HepG2 (cell line): ENCODE results near the gene PRELID1. TPM values are rescaled to one million over a fixed set of nuclear protein-coding genes. Genes with fewer than 3 reads are reported as not detected.

Experiments used
- ATAC-seq: fragments of 200-7000 bp; cut with Tn5 transposase; 3 replicates; pipeline ENCODE4 v1.9.1; 2020; ENCODE audit warnings: mild to moderate bottlenecking, moderate library complexity
- BruUV-seq: library from RNA; stranded (reverse); fragments of 400-500 nt; replicated peaks from 2 replicates; lab custom pipeline; 2021; lab: Mats Ljungman, UMichigan
- CTCF ChIA-PET: fragments of 300-600 bp; formaldehyde crosslinking; extraction: SDS; loops from one replicate; lab custom pipeline; 2021; ENCODE audit warnings: low total read pairs, inconsistent platforms, low intra/inter-chr PET ratio; lab: Yijun Ruan, JAX
- POLR2A ChIA-PET: fragments of 350-600 bp; sonication (Branson Sonifier 250); formaldehyde crosslinking; loops from one replicate; lab custom pipeline; 2020; ENCODE audit warnings: antibody characterized with exemption, inconsistent platforms; lab: Yijun Ruan, JAX
- DNase-seq: peaks from one replicate; pipeline ENCODE4 v3.0.0-alpha.2; 2015; ENCODE audit warnings: low spot score
- FAIRE-seq: peaks from 3 replicates; lab custom pipeline; 2011; peaks lifted over from hg19 to GRCh38; lab: Jason Lieb, UNC
- H2AFZ ChIP-seq: one replicate; pipeline ENCODE4 v1.6.1; 2011; ENCODE audit warnings: low read length, inconsistent platforms
- H3K27ac ChIP-seq: fragments of 300-600 bp; 3 replicates; pipeline ENCODE4 v1.8.0; 2011; ENCODE audit warnings: mixed run types, mild to moderate bottlenecking, mixed read lengths, low read length, inconsistent platforms; ENCODE audit not compliant: insufficient read depth; ENCODE audit errors: extremely low read length
- H3K27me3 ChIP-seq, 2 experiments: fragments of 200-600 bp in 1 of 2; 2 replicates in 1 of 2; 3 replicates in 1 of 2; pipeline versions ENCODE4 v1.6.0 to v1.8.0; 2011; ENCODE audit warnings: low read length in 2 of 2, mild to moderate bottlenecking in 2 of 2, moderate library complexity in 2 of 2, inconsistent platforms in 1 of 2; ENCODE audit not compliant: insufficient read depth in 2 of 2, control insufficient read depth in 1 of 2
- H3K36me3 ChIP-seq, 2 experiments: fragments of 200-600 bp in 1 of 2; replicated peaks in 1 of 2; 2 replicates in 1 of 2; 3 replicates in 1 of 2; pipeline versions ENCODE4 v1.5.1 to v1.8.0; 2011; ENCODE audit warnings: low read length in 2 of 2, inconsistent platforms in 1 of 2; ENCODE audit not compliant: insufficient read depth in 2 of 2, control insufficient read depth in 1 of 2
- H3K4me1 ChIP-seq: 2 replicates; pipeline ENCODE4 v1.5.1; 2012; ENCODE audit warnings: low read length, inconsistent platforms; ENCODE audit not compliant: insufficient read depth
- H3K4me2 ChIP-seq: 2 replicates; pipeline ENCODE4 v1.6.0; 2011; ENCODE audit warnings: low read depth, low read length, inconsistent platforms
- H3K4me3 ChIP-seq, 3 experiments: fragments of 200-600 bp in 1 of 3; sonication (generic), shearing (Covaris generic) in 1 of 3; replicated peaks in 1 of 3; 2 replicates each; pipeline ENCODE4 v1.5.1; 2011 to 2016; ENCODE audit warnings: low read length in 3 of 3, inconsistent platforms in 2 of 3, low read depth in 2 of 3, mild to moderate bottlenecking in 2 of 3, control low read depth in 1 of 3, mixed read lengths in 1 of 3; ENCODE audit not compliant: insufficient read depth in 1 of 3
- H3K79me2 ChIP-seq: one replicate; pipeline ENCODE4 v1.6.1; 2011; ENCODE audit warnings: low read length, inconsistent platforms; ENCODE audit not compliant: insufficient read depth
- H3K9ac ChIP-seq: 2 replicates; pipeline ENCODE4 v1.6.0; 2011; ENCODE audit warnings: mild to moderate bottlenecking, low read depth, low read length, inconsistent platforms; ENCODE audit not compliant: insufficient read depth
- H3K9me3 ChIP-seq: 2 replicates; pipeline ENCODE4 v1.5.1; 2012; ENCODE audit warnings: mild to moderate bottlenecking, low read length
- H4K20me1 ChIP-seq: 2 replicates; pipeline ENCODE4 v1.6.0; 2011; ENCODE audit warnings: inconsistent platforms, mild to moderate bottlenecking, low read length, moderate library complexity; ENCODE audit not compliant: insufficient read depth
- ASH2L ChIP-seq: fragments of 300-600, 200-600 bp; sonication (generic); IDR thresholded peaks from 2 replicates; pipeline ENCODE4 v1.7.0; 2017; ENCODE audit warnings: low read depth, mild to moderate bottlenecking, moderate library complexity, mixed read lengths, low read length; ENCODE audit not compliant: insufficient read length
- ATF3 ChIP-seq: sonication (generic); formaldehyde crosslinking; IDR thresholded peaks from 2 replicates; pipeline ENCODE4 v1.4.0; 2020; ENCODE audit warnings: missing genetic modification reagents
- HBP1 ChIP-seq: IDR thresholded peaks from 2 replicates; pipeline ENCODE4 v1.6.1; 2016; ENCODE audit warnings: low read depth, control low read depth
- HNRNPL ChIP-seq: fragments of 200-400 bp; formaldehyde crosslinking; IDR thresholded peaks from 2 replicates; pipeline ENCODE4 v1.6.1; 2017; ENCODE audit warnings: mild to moderate bottlenecking, low read depth, low read length
- MEIS2 ChIP-seq: sonication (generic); formaldehyde crosslinking; IDR thresholded peaks from 2 replicates; pipeline ENCODE4 v1.9.0; 2021; ENCODE audit warnings: mild to moderate bottlenecking, missing genetic modification reagents
- MTA3 ChIP-seq: sonication (generic); formaldehyde crosslinking; IDR thresholded peaks from 2 replicates; pipeline ENCODE4 v1.4.0; 2020; ENCODE audit warnings: missing genetic modification reagents
- SP5 ChIP-seq: IDR thresholded peaks from 2 replicates; pipeline ENCODE4 v1.6.1; 2016; ENCODE audit warnings: low read depth, borderline replicate concordance
- ZBTB39 ChIP-seq: sonication (generic); formaldehyde crosslinking; IDR thresholded peaks from 2 replicates; pipeline ENCODE4 v1.5.0; 2020; ENCODE audit warnings: missing genetic modification reagents
- ZFX ChIP-seq: sonication (generic); formaldehyde crosslinking; IDR thresholded peaks from 2 replicates; pipeline ENCODE4 v1.4.0; 2020; ENCODE audit warnings: mild to moderate bottlenecking, low read depth, missing genetic modification reagents, moderate library complexity
- ZNF280B ChIP-seq: sonication (generic); formaldehyde crosslinking; IDR thresholded peaks from 2 replicates; pipeline ENCODE4 v1.5.0; 2020; ENCODE audit warnings: missing genetic modification reagents, mild to moderate bottlenecking, borderline replicate concordance
- ZNF441 ChIP-seq: sonication (generic); formaldehyde crosslinking; IDR thresholded peaks from 2 replicates; pipeline ENCODE4 v1.7.0; 2021; ENCODE audit warnings: missing genetic modification reagents, borderline replicate concordance
- ZNF451 ChIP-seq: sonication (generic); formaldehyde crosslinking; IDR thresholded peaks from 2 replicates; pipeline ENCODE4 v1.5.0; 2020; ENCODE audit warnings: mild to moderate bottlenecking, missing genetic modification reagents
- WGBS: methylation state at CpG from one replicate; pipeline ENCODE4 v1.1.6; 2017; ENCODE audit warnings: low lambda C conversion rate; 5-methylcytosine and 5-hydroxymethylcytosine counted together
- in situ Hi-C: cut with HindIII; loops from 2 replicates; pipeline ENCODE4 v1.10.0; 2017; ENCODE audit warnings: low pct_unique_long_range_greater_than_20kb; ENCODE audit not compliant: extremely low pct_ligation_motif_present
- intact Hi-C: fragments of 100-400 bp; cut with micrococcal nuclease; formaldehyde crosslinking; loops from one replicate; pipeline ENCODE4 v1.10.0; 2022; ENCODE audit not compliant: unreplicated experiment
- polyA plus RNA-seq, 8 experiments: library from polyadenylated mRNA; depleted of rRNA in 3 of 8; stranded (reverse) in 7 of 8; unstranded in 1 of 8; fragments of >200 nt; fragmentation: Illumina TruSeq in 4 of 8; extraction: Trizol in 4 of 8; gene quantifications; 2 replicates each; pipeline versions ENCODE4 v1.2.1 to v1.2.3, GENCODE V29; 2011 to 2016; ENCODE audit warnings: low read depth in 4 of 8, missing spikeins in 1 of 8, mixed read lengths in 1 of 8; ENCODE audit not compliant: insufficient read depth in 1 of 8
- total RNA-seq, 5 experiments: library from RNA; depleted of rRNA; stranded (reverse); fragments of >200 nt; fragmentation: Illumina TruSeq; extraction: Trizol; gene quantifications; 2 replicates each; pipeline ENCODE4 v1.2.3, GENCODE V29; 2016; ENCODE audit warnings: low read depth in 1 of 5
- TF ChIP-seq, protein P1 (sequence below): sonication (generic); formaldehyde crosslinking; conservative IDR thresholded peaks from 2 replicates; pipeline ENCODE4 v1.4.0; 2020; ENCODE audit warnings: missing genetic modification reagents

The PRELID1 gene
- total and polyA plus RNA-seq, 2 of the 13 experiments (the other 11 are each of a cell fraction or from before 2014, with no cell fraction given) = 250 to 271 TPM

- no peak for TF ChIP-seq ATF3 (CRISPR knock-in tag)
- TF ChIP-seq MTA3 (CRISPR knock-in tag) = no peak
- no peak; the same call in 1 of the 2 replicates for TF ChIP-seq ZBTB39 (CRISPR knock-in tag)
- TF ChIP-seq HBP1 (CRISPR knock-in tag) = no peak
- TF ChIP-seq ZNF441 (CRISPR knock-in tag) = no peak
- peak; percentile 23 for TF ChIP-seq ASH2L
Measured at GRCh38 chr5:177303925-177304391, 359 bp downstream of the PRELID1 start (continued).

- ChIA-PET POLR2A (interaction anchor here (1.0 to 1.7 kb wide), 2 partner anchors 74 to 75 kb away, joined by 4 to 7 read pairs; no protein-coding TSS in a partner anchor), CTCF (no interaction called here)
- peak overlapping the region; percentile 87 for H3K9ac ChIP-seq
- intact Hi-C loops (no loop called here), in situ Hi-C loops (loop anchor here (5.0 kb wide), 1 partner anchor 192 kb away; no protein-coding TSS in a partner anchor)
- BruUV-seq = TSS peak; percentile 79
- peaks cover 35% of the 10 kb centered on the region for H3K4me1 ChIP-seq
- H4K20me1 ChIP-seq = peaks cover 19% of the 10 kb centered on the region
- no peaks in the 10 kb centered on the region; a peak in 1 of 5 replicates for H3K27me3 ChIP-seq
- 18% methylated on average over 4 of the region's 19 CpGs for WGBS
- ATAC-seq = peak; percentile 58
- DNase-seq = peak; percentile 55
- H3K9me3 ChIP-seq = no peaks in the 10 kb centered on the region
- peak; percentile 56 for FAIRE-seq
- peaks cover 31% of the 10 kb centered on the region for H3K79me2 ChIP-seq
- no peak overlapping the region for H2AFZ ChIP-seq
- peaks cover 7 to 40% of the 10 kb centered on the region in 2 experiments for H3K36me3 ChIP-seq
- peak overlapping the region; percentile 76 to 97 (median 85) for H3K4me3 ChIP-seq
- peak overlapping the region; percentile 78 for H3K27ac ChIP-seq
- H3K4me2 ChIP-seq = peak overlapping the region; percentile 85
- TF ChIP-seq MEIS2 (CRISPR knock-in tag) (peak; percentile 30; the same call in 1 of the 2 replicates), ZNF451 (CRISPR knock-in tag) (no peak), ZNF280B (CRISPR knock-in tag) (no peak), ZFX (CRISPR knock-in tag) (peak; percentile 49), SP5 (CRISPR knock-in tag) (peak; percentile 37; the same call in 1 of the 2 replicates), HNRNPL (no peak)
- TF ChIP-seq, protein P1, sequence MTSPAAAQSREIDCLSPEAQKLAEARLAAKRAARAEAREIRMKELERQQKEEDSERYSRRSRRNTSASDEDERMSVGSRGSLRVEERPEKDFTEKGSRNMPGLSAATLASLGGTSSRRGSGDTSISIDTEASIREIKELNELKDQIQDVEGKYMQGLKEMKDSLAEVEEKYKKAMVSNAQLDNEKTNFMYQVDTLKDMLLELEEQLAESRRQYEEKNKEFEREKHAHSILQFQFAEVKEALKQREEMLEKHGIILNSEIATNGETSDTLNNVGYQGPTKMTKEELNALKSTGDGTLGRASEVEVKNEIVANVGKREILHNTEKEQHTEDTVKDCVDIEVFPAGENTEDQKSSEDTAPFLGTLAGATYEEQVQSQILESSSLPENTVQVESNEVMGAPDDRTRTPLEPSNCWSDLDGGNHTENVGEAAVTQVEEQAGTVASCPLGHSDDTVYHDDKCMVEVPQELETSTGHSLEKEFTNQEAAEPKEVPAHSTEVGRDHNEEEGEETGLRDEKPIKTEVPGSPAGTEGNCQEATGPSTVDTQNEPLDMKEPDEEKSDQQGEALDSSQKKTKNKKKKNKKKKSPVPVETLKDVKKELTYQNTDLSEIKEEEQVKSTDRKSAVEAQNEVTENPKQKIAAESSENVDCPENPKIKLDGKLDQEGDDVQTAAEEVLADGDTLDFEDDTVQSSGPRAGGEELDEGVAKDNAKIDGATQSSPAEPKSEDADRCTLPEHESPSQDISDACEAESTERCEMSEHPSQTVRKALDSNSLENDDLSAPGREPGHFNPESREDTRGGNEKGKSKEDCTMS = no peak
Measured at GRCh38 chr5:177304392-177305119, 957 bp downstream of the PRELID1 start.
